CD4-positive, alpha-beta T cell treated with Interferon alpha-2 for 1 hour (primary cell): Measurements from ENCODE around the gene NDUFAF8.
A peak's percentile ranks its signal among the peaks of the same experiment; 100 is the strongest.

Experiments used
- DNase-seq, 2 donors: peaks; one replicate each; pipeline ENCODE4 v3.0.0-alpha.2; 2020 to 2022

NDUFAF8 gene

GRCh38 chr17:81238815-81239713 lies at the start of gene NDUFAF8, which contains the start of gene TEPSIN:
NDUFAF8 (plus strand) TSS chr17:81239318; CDS start chr17:81239364, 46 bp downstream.
TEPSIN (minus strand) TSS chr17:81239055; CDS start chr17:81239033, 22 bp downstream.
- DNase-seq = peak; percentile 97 to 98

GRCh38 chr17:81189670-81190530 lies 49.2 kb upstream of the NDUFAF8 start:
- DNase-seq = no peak

GRCh38 chr17:81190591-81190990 lies 48.5 kb upstream of the NDUFAF8 start:
- DNase-seq = no peak

GRCh38 chr17:81191116-81191515 lies 48.0 kb upstream of the NDUFAF8 start:
- no peak for DNase-seq

- DNase-seq = no peak
Measured at GRCh38 chr17:81191646-81192045, 47.5 kb upstream of the NDUFAF8 start.

- DNase-seq = no peak
Measured at GRCh38 chr17:81192386-81193050, 46.6 kb upstream of the NDUFAF8 start.

- DNase-seq = no peak
Measured at GRCh38 chr17:81193051-81193410, 46.1 kb upstream of the NDUFAF8 start.

- no peak for DNase-seq
Measured at GRCh38 chr17:81193470-81194224, 45.5 kb upstream of the NDUFAF8 start.

- no peak for DNase-seq
Measured at GRCh38 chr17:81194225-81194760, 44.8 kb upstream of the NDUFAF8 start.

GRCh38 chr17:81194941-81195901 lies 43.9 kb upstream of the NDUFAF8 start:
- no peak for DNase-seq

- DNase-seq = no peak
Measured at GRCh38 chr17:81195941-81196495, 43.1 kb upstream of the NDUFAF8 start.

GRCh38 chr17:81196505-81197408 lies 42.4 kb upstream of the NDUFAF8 start:
- no peak for DNase-seq

- DNase-seq = no peak
Measured at GRCh38 chr17:81197409-81197795, 41.7 kb upstream of the NDUFAF8 start.

GRCh38 chr17:81197831-81198490 lies 41.2 kb upstream of the NDUFAF8 start:
- no peak for DNase-seq

- no peak for DNase-seq
Measured at GRCh38 chr17:81198826-81199481, 40.2 kb upstream of the NDUFAF8 start.

- no peak for DNase-seq
Measured at GRCh38 chr17:81199482-81199830, 39.7 kb upstream of the NDUFAF8 start.

GRCh38 chr17:81200201-81200600 lies 38.9 kb upstream of the NDUFAF8 start:
- no peak for DNase-seq
